HG03432 (cell line): ENCODE results near the gene TCAP.

Experiments
- ATAC-seq: cut with Tn5 transposase; IDR thresholded peaks from one replicate; pipeline ENCODE4 v1.9.1; 2021; ENCODE audit warnings: mild to moderate bottlenecking, moderate library complexity; ENCODE audit not compliant: unreplicated experiment

The TCAP gene

GRCh38 chr17:39648616-39649366, 16.4 kb upstream of the TCAP start:
- ATAC-seq: no peak

GRCh38 chr17:39650121-39650579, 15.0 kb upstream of the TCAP start:
- no peak for ATAC-seq

- ATAC-seq: no peak
These were observed 13.1 kb upstream of the TCAP start for GRCh38 chr17:39651923-39652586.

- ATAC-seq: no peak
These were observed 12.4 kb upstream of the TCAP start for GRCh38 chr17:39652587-39653315.

- ATAC-seq: no peak
These were observed 11.9 kb upstream of the TCAP start for GRCh38 chr17:39653316-39653661.

GRCh38 chr17:39653662-39654331, 11.4 kb upstream of the TCAP start:
- ATAC-seq: no peak

GRCh38 chr17:39655105-39655504, 10.0 kb upstream of the TCAP start:
- no peak for ATAC-seq

- no peak for ATAC-seq
These were observed 6.8 kb upstream of the TCAP start for GRCh38 chr17:39658346-39658745.

GRCh38 chr17:39658760-39659159, 6.4 kb upstream of the TCAP start:
- no peak for ATAC-seq

GRCh38 chr17:39659279-39660010, 5.7 kb upstream of the TCAP start:
- no peak for ATAC-seq

- ATAC-seq: no peak
These were observed 5.2 kb upstream of the TCAP start for GRCh38 chr17:39660011-39660360.

GRCh38 chr17:39660397-39661385, 4.5 kb upstream of the TCAP start:
- no peak for ATAC-seq

GRCh38 chr17:39661744-39662541, 3.2 kb upstream of the TCAP start:
- no peak for ATAC-seq

- ATAC-seq: no peak
These were observed 2.4 kb upstream of the TCAP start for GRCh38 chr17:39662551-39663339.

- no peak for ATAC-seq
These were observed 1.8 kb upstream of the TCAP start for GRCh38 chr17:39663340-39663687.

GRCh38 chr17:39663688-39664580, 1.2 kb upstream of the TCAP start:
- ATAC-seq: no peak

- ATAC-seq: no peak
These were observed 584 bp downstream of the TCAP start for GRCh38 chr17:39665642-39666224.
